IPS DF 4.7 (cell line): ENCODE data around the gene EDNRA.

ENCODE experiments used
- DNase-seq: peaks from one replicate; pipeline ENCODE4 v3.0.0-alpha.2; 2013; ENCODE audit warnings: low spot score; ENCODE audit errors: extremely low read depth

EDNRA gene

GRCh38 chr4:147539959-147540358 is 59.1 kb downstream of the EDNRA start:
- DNase-seq, result no peak

- no peak for DNase-seq
These were observed 61.5 kb downstream of the EDNRA start for GRCh38 chr4:147542229-147542990.

- no peak for DNase-seq
These were observed 62.1 kb downstream of the EDNRA start for GRCh38 chr4:147543034-147543433.

GRCh38 chr4:147546349-147546748 is 65.5 kb downstream of the EDNRA start:
- DNase-seq, result no peak

GRCh38 chr4:147547314-147548056 is 66.6 kb downstream of the EDNRA start:
- no peak for DNase-seq

- DNase-seq, result no peak
These were observed 67.4 kb downstream of the EDNRA start for GRCh38 chr4:147548256-147548655.

GRCh38 chr4:147550626-147551246 is 69.8 kb downstream of the EDNRA start:
- no peak for DNase-seq

GRCh38 chr4:147560625-147561024 is 79.7 kb downstream of the EDNRA start:
- no peak for DNase-seq

GRCh38 chr4:147566762-147567161 is 85.9 kb downstream of the EDNRA start:
- DNase-seq, result no peak

GRCh38 chr4:147567276-147567675 is 86.4 kb downstream of the EDNRA start:
- DNase-seq, result no peak

- DNase-seq, result no peak
These were observed 89.7 kb downstream of the EDNRA start for GRCh38 chr4:147570616-147571015.

GRCh38 chr4:147571036-147571770 is 90.3 kb downstream of the EDNRA start:
- no peak for DNase-seq

- no peak for DNase-seq
These were observed 95.2 kb downstream of the EDNRA start for GRCh38 chr4:147576084-147576483.

GRCh38 chr4:147578051-147578476 is 97.2 kb downstream of the EDNRA start:
- DNase-seq, result no peak

GRCh38 chr4:147578593-147578992 is 97.7 kb downstream of the EDNRA start:
- no peak for DNase-seq

GRCh38 chr4:147580396-147580795 is 99.5 kb downstream of the EDNRA start:
- no peak for DNase-seq

GRCh38 chr4:147581606-147582350 is 100.9 kb downstream of the EDNRA start:
- DNase-seq, result no peak

GRCh38 chr4:147582386-147583060 is 101.6 kb downstream of the EDNRA start:
- DNase-seq, result no peak

GRCh38 chr4:147583876-147584275 is 103.0 kb downstream of the EDNRA start:
- no peak for DNase-seq

GRCh38 chr4:147586032-147586431 is 105.1 kb downstream of the EDNRA start:
- DNase-seq, result no peak
